ENCODE data around the gene MECP2. TPM values are rescaled to one million over a fixed set of nuclear protein-coding genes. Genes with fewer than 3 reads are reported as not detected.

MECP2 gene
- total RNA-seq, 2 experiments from 2014 or later = 50.9 to 53.1 TPM

- DNase-seq = no peak
- Mint-ChIP-seq H3K4me1 (peaks cover 34% of the 10 kb centered on the region), H3K27me3 (no peaks in the 10 kb centered on the region), H3K9me3 (no peaks in the 10 kb centered on the region), H3K27ac (peak overlapping the region; percentile 80), H3K36me3 (peaks cover 12% of the 10 kb centered on the region), H3K4me3 (no peak overlapping the region)
Observed at GRCh38 chrX:154040307-154040756, 57.2 kb downstream of the MECP2 start.

- Mint-ChIP-seq H3K27ac (peak overlapping the region; percentile 80), H3K9me3 (no peaks in the 10 kb centered on the region), H3K4me3 (no peak overlapping the region), H3K27me3 (no peaks in the 10 kb centered on the region), H3K4me1 (peaks cover 34% of the 10 kb centered on the region), H3K36me3 (peaks cover 12% of the 10 kb centered on the region)
- DNase-seq = no peak
Observed at GRCh38 chrX:154039577-154039976, 57.9 kb downstream of the MECP2 start.

- no peaks in the 10 kb centered on the region for H3K27me3 Mint-ChIP-seq
- H3K36me3 Mint-ChIP-seq = peaks cover 12% of the 10 kb centered on the region
- H3K4me1 Mint-ChIP-seq = peaks cover 34% of the 10 kb centered on the region
- DNase-seq = no peak
- H3K27ac Mint-ChIP-seq = no peak overlapping the region
- H3K9me3 Mint-ChIP-seq = no peaks in the 10 kb centered on the region
- H3K4me3 Mint-ChIP-seq = no peak overlapping the region
Observed at GRCh38 chrX:154038656-154039055, 58.9 kb downstream of the MECP2 start.

- no peaks in the 10 kb centered on the region for H3K27me3 Mint-ChIP-seq
- H3K4me1 Mint-ChIP-seq = peaks cover 34% of the 10 kb centered on the region
- no peak overlapping the region for H3K27ac Mint-ChIP-seq
- DNase-seq = no peak
- peaks cover 12% of the 10 kb centered on the region for H3K36me3 Mint-ChIP-seq
- no peaks in the 10 kb centered on the region for H3K9me3 Mint-ChIP-seq
- H3K4me3 Mint-ChIP-seq = no peak overlapping the region
Observed at GRCh38 chrX:154037754-154038153, 59.8 kb downstream of the MECP2 start.

GRCh38 chrX:154036513-154036912 is 61.0 kb downstream of the MECP2 start:
- DNase-seq = no peak
- Mint-ChIP-seq H3K4me1 (peaks cover 24% of the 10 kb centered on the region), H3K36me3 (peaks cover 12% of the 10 kb centered on the region), H3K4me3 (no peak overlapping the region), H3K9me3 (no peaks in the 10 kb centered on the region), H3K27me3 (no peaks in the 10 kb centered on the region), H3K27ac (peak overlapping the region; percentile 34)

GRCh38 chrX:154033848-154034247 is 63.7 kb downstream of the MECP2 start:
- DNase-seq = no peak
- H3K9me3 Mint-ChIP-seq = no peaks in the 10 kb centered on the region
- H3K36me3 Mint-ChIP-seq = peaks cover 6% of the 10 kb centered on the region
- no peak overlapping the region for H3K4me3 Mint-ChIP-seq
- no peaks in the 10 kb centered on the region for H3K27me3 Mint-ChIP-seq
- H3K27ac Mint-ChIP-seq = no peak overlapping the region
- peaks cover 11% of the 10 kb centered on the region for H3K4me1 Mint-ChIP-seq

GRCh38 chrX:154032653-154033052 is 64.9 kb downstream of the MECP2 start:
- peaks cover 6% of the 10 kb centered on the region for H3K36me3 Mint-ChIP-seq
- peaks cover 9% of the 10 kb centered on the region for H3K4me1 Mint-ChIP-seq
- no peak overlapping the region for H3K27ac Mint-ChIP-seq
- H3K27me3 Mint-ChIP-seq = no peaks in the 10 kb centered on the region
- DNase-seq = no peak
- no peak overlapping the region for H3K4me3 Mint-ChIP-seq
- H3K9me3 Mint-ChIP-seq = no peaks in the 10 kb centered on the region

GRCh38 chrX:154032160-154032559 is 65.4 kb downstream of the MECP2 start:
- Mint-ChIP-seq H3K9me3 (no peaks in the 10 kb centered on the region), H3K27me3 (no peaks in the 10 kb centered on the region), H3K27ac (no peak overlapping the region), H3K36me3 (peaks cover 4% of the 10 kb centered on the region), H3K4me3 (no peak overlapping the region), H3K4me1 (peaks cover 9% of the 10 kb centered on the region)
- no peak for DNase-seq

GRCh38 chrX:154030715-154031305 is 66.7 kb downstream of the MECP2 start:
- H3K36me3 Mint-ChIP-seq = no peaks in the 10 kb centered on the region
- H3K4me1 Mint-ChIP-seq = peaks cover 2% of the 10 kb centered on the region
- H3K9me3 Mint-ChIP-seq = no peaks in the 10 kb centered on the region
- H3K4me3 Mint-ChIP-seq = no peak overlapping the region
- DNase-seq = no peak
- H3K27ac Mint-ChIP-seq = no peak overlapping the region
- no peaks in the 10 kb centered on the region for H3K27me3 Mint-ChIP-seq

- DNase-seq = no peak
- Mint-ChIP-seq H3K36me3 (no peaks in the 10 kb centered on the region), H3K4me1 (peaks cover 2% of the 10 kb centered on the region), H3K4me3 (no peak overlapping the region), H3K27me3 (no peaks in the 10 kb centered on the region), H3K27ac (no peak overlapping the region), H3K9me3 (no peaks in the 10 kb centered on the region)
Observed at GRCh38 chrX:154030266-154030665, 67.3 kb downstream of the MECP2 start.

- H3K4me3 Mint-ChIP-seq = no peak overlapping the region
- H3K9me3 Mint-ChIP-seq = no peaks in the 10 kb centered on the region
- H3K36me3 Mint-ChIP-seq = no peaks in the 10 kb centered on the region
- peaks cover 2% of the 10 kb centered on the region for H3K4me1 Mint-ChIP-seq
- no peaks in the 10 kb centered on the region for H3K27me3 Mint-ChIP-seq
- no peak for DNase-seq
- no peak overlapping the region for H3K27ac Mint-ChIP-seq
Observed at GRCh38 chrX:154029439-154029838, 68.1 kb downstream of the MECP2 start.

- Mint-ChIP-seq H3K4me3 (no peak overlapping the region), H3K36me3 (no peaks in the 10 kb centered on the region), H3K27ac (peak overlapping the region; percentile 23), H3K27me3 (no peaks in the 10 kb centered on the region), H3K4me1 (peaks cover 2% of the 10 kb centered on the region), H3K9me3 (no peaks in the 10 kb centered on the region)
- no peak for DNase-seq
Observed at GRCh38 chrX:154028502-154029184, 68.9 kb downstream of the MECP2 start.

GRCh38 chrX:154027986-154028385 is 69.5 kb downstream of the MECP2 start:
- no peak for DNase-seq
- Mint-ChIP-seq H3K27me3 (no peaks in the 10 kb centered on the region), H3K4me3 (no peak overlapping the region), H3K36me3 (no peaks in the 10 kb centered on the region), H3K27ac (no peak overlapping the region), H3K9me3 (no peaks in the 10 kb centered on the region), H3K4me1 (peaks cover 2% of the 10 kb centered on the region)

GRCh38 chrX:154027022-154027402 is 70.5 kb downstream of the MECP2 start:
- H3K4me3 Mint-ChIP-seq = no peak overlapping the region
- no peaks in the 10 kb centered on the region for H3K27me3 Mint-ChIP-seq
- H3K4me1 Mint-ChIP-seq = peaks cover 4% of the 10 kb centered on the region
- H3K9me3 Mint-ChIP-seq = no peaks in the 10 kb centered on the region
- H3K36me3 Mint-ChIP-seq = no peaks in the 10 kb centered on the region
- no peak for DNase-seq
- H3K27ac Mint-ChIP-seq = no peak overlapping the region

- DNase-seq = no peak
- Mint-ChIP-seq H3K4me3 (no peak overlapping the region), H3K27ac (no peak overlapping the region), H3K27me3 (no peaks in the 10 kb centered on the region), H3K4me1 (peaks cover 6% of the 10 kb centered on the region), H3K36me3 (no peaks in the 10 kb centered on the region), H3K9me3 (no peaks in the 10 kb centered on the region)
Observed at GRCh38 chrX:154026136-154027021, 71.1 kb downstream of the MECP2 start.

Measured in activated naive CD8-positive, alpha-beta T cell treated with anti-CD3 and anti-CD28 coated beads for 36 hours (primary cell).